Mesothelial cell of epicardium (in vitro differentiated cells): ENCODE measurements around the gene GIMAP8. TPM values are rescaled to one million over a fixed set of nuclear protein-coding genes. Genes with fewer than 3 reads are reported as not detected.

Experiments
- DNase-seq, 2 experiments: peaks; one replicate each; pipeline ENCODE4 v3.0.0; 2021; ENCODE audit warnings: low spot score in 2 of 2; ENCODE audit not compliant: unreplicated experiment in 2 of 2
- H3K27ac Mint-ChIP-seq: 2 replicates; pipeline ENCODE4 v1.8.0; 2021; ENCODE audit warnings: mixed read lengths
- H3K27me3 Mint-ChIP-seq: 2 replicates; pipeline ENCODE4 v1.8.0; 2021; ENCODE audit warnings: low read depth, mixed read lengths
- H3K36me3 Mint-ChIP-seq: 2 replicates; pipeline ENCODE4 v1.8.0; 2021; ENCODE audit warnings: mixed read lengths
- H3K4me1 Mint-ChIP-seq: 2 replicates; pipeline ENCODE4 v1.8.0; 2021; ENCODE audit warnings: mixed read lengths
- H3K4me3 Mint-ChIP-seq: 2 replicates; pipeline ENCODE4 v1.8.0; 2021; ENCODE audit warnings: mild to moderate bottlenecking, moderate library complexity, mixed read lengths
- H3K9me3 Mint-ChIP-seq: 2 replicates; pipeline ENCODE4 v1.8.0; 2021; ENCODE audit warnings: mixed read lengths
- total RNA-seq: library from RNA; stranded (reverse); gene quantifications from 3 replicates; pipeline ENCODE4 v1.2.1, GENCODE V29; 2021
- TF ChIP-seq, protein P1 (sequence below): fragments of 200-600 bp; sonication (generic); IDR thresholded peaks from one replicate; pipeline ENCODE4 v1.5.0; 2021; ENCODE audit warnings: antibody characterized with exemption; ENCODE audit not compliant: unreplicated experiment

GIMAP8 gene
- total RNA-seq, 1 donor from 2014 or later: not detected

DNA sequence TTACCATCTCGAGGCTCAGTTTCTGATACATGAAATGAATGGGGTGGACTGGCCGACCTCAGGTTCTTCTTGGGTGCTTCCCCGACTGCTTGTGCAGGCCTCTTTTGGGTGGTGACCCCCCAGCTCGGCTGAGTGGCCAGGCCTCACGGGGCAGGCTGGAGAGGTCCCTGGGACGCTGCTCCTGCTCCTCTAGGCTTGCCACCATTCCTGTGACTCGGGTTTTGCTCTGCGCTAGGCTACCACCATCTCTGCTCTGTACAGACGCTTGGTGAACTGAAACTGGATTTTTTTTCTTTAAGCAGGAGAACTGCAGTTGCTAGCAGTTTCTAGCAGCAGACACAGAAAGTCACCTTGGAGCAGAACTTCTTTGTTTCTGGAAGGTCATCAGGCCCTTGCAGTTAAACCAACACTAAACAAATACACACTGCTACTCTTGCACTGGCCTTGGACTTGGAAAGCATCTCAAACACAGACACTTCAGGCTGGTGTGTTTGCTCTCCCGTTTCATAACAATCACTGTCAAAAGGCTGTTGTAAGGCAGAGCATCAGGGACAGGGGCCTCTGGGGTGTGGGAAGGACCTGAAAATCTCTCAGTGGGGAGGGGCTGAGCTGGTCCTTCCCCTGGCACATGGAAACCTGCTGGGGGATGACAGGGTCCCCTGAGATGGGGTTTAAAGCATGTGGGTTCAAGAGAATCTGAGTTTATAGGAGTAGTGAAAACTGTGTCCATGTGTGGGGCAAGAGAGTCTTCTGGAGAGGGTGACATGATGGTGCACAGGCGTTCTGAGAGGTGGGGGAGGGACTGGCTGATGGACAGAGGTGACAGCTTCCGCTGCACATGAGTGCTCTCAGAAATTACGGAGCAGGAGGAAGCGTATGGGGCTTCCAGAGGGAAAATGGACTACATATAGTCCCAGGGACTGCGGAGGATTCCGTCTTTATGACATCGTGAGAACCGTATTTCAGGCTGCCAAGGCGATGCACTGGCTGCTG lies 35.0 kb upstream of the GIMAP8 start:
- no peak overlapping the region for H3K4me3 Mint-ChIP-seq
- DNase-seq: no peak
- no peaks in the 10 kb centered on the region for H3K9me3 Mint-ChIP-seq
- H3K4me1 Mint-ChIP-seq: peaks cover 3% of the 10 kb centered on the region
- TF ChIP-seq, protein P1, sequence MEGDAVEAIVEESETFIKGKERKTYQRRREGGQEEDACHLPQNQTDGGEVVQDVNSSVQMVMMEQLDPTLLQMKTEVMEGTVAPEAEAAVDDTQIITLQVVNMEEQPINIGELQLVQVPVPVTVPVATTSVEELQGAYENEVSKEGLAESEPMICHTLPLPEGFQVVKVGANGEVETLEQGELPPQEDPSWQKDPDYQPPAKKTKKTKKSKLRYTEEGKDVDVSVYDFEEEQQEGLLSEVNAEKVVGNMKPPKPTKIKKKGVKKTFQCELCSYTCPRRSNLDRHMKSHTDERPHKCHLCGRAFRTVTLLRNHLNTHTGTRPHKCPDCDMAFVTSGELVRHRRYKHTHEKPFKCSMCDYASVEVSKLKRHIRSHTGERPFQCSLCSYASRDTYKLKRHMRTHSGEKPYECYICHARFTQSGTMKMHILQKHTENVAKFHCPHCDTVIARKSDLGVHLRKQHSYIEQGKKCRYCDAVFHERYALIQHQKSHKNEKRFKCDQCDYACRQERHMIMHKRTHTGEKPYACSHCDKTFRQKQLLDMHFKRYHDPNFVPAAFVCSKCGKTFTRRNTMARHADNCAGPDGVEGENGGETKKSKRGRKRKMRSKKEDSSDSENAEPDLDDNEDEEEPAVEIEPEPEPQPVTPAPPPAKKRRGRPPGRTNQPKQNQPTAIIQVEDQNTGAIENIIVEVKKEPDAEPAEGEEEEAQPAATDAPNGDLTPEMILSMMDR: no peak
- H3K36me3 Mint-ChIP-seq: no peaks in the 10 kb centered on the region
- H3K27me3 Mint-ChIP-seq: peaks cover 3% of the 10 kb centered on the region
- no peak overlapping the region for H3K27ac Mint-ChIP-seq

DNA sequence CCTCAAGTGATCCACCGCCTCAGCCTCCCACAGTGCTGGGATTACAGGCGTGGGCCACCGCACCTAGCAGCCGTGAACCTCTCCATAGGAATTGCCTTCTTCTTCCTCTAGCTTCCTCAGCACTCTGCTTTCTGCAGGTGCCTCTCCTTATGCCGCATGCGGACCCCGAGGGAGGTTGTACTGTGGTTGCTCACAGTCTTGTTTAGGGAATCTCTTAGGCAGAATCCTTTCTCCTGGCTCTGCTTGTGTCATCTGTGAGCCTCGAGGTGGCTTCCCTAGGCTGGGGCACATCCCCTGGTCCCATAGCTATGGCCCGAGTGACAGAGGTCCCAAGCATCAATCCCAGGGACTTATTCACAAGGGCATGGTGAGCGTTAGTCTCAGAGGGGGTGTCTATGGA lies 33.2 kb upstream of the GIMAP8 start:
- H3K36me3 Mint-ChIP-seq: no peaks in the 10 kb centered on the region
- H3K27ac Mint-ChIP-seq: no peak overlapping the region
- H3K4me3 Mint-ChIP-seq: no peak overlapping the region
- H3K4me1 Mint-ChIP-seq: peaks cover 6% of the 10 kb centered on the region
- DNase-seq: no peak
- H3K9me3 Mint-ChIP-seq: no peaks in the 10 kb centered on the region
- H3K27me3 Mint-ChIP-seq: peaks cover 8% of the 10 kb centered on the region
- TF ChIP-seq, protein P1: no peak

DNA sequence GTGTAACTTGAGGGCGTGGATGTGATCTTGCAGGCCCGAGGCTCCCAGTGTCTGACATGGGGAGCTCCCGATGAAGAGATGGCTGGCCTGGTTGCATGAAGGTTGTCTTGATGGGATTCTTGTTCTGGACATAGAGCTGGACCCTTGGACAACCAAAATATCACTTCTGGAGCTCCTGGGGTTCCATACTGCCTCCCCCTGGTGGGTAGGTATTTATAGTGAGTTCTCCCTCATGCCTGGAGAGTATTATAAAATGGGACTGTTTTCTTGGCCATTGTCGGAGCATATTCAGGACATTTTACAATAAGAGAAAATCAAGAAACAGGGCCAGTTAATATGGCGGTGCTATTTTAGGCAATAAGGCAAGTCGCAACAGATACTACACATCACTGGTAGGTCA lies 32.6 kb upstream of the GIMAP8 start:
- TF ChIP-seq, protein P1: no peak
- Mint-ChIP-seq H3K27ac (no peak overlapping the region), H3K4me1 (peaks cover 6% of the 10 kb centered on the region), H3K4me3 (no peak overlapping the region), H3K36me3 (no peaks in the 10 kb centered on the region), H3K27me3 (peaks cover 8% of the 10 kb centered on the region), H3K9me3 (no peaks in the 10 kb centered on the region)
- no peak for DNase-seq

DNA sequence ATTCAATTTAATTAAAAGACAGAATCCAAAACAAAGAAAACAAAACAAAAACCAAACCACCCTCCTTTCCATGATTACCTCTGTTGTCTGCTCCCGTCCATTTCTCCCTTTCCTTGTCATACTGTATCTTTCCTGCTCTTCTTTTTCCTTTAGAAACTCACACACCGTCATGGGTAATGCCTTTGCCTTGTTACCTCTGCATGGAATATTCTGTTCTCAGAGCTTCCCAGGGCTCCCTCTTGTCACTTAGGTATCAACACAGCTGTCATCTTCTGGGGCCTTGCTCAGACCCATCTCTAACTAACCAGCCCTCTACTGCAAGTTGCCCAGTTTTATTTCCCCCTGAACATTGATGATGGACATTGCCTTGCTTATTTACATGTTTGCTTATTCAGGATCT lies 30.2 kb upstream of the GIMAP8 start:
- Mint-ChIP-seq H3K27me3 (peaks cover 8% of the 10 kb centered on the region), H3K9me3 (no peaks in the 10 kb centered on the region)
- TF ChIP-seq, protein P1: no peak

DNA sequence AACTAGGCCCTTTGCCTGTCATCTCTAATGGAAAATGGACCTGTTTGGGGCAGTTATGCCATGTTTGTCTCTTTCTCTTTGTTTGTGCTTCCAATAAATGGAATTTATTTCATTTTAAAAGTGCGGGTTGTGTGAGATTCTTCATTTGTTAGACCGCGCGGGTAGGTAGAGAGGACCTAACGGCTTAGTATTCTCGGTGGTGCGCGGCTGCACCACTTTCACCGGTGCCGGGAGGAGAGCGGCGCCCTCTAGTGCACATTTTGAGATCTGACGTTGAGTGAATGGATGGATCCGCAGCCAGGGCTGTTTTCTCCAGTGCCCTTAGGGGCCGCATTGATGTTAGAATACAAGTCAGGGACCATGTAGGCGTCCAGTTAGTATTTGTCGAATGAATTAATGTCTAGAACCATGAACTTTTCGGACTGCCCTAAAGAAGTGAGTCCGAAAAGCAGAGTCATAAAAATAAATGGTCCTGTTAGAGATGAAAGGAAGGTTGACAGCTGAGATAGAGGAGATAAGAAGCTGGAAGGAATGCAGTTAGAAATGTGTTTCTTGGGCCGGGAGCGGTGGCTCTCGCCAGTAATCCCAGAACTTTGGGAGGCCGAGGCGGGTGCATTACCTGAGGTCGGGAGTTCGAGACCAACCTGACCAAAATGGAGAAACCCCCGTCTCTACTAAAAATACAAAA lies 29.3 kb upstream of the GIMAP8 start:
- DNase-seq: peak; percentile 63 to 88
- no peaks in the 10 kb centered on the region for H3K36me3 Mint-ChIP-seq
- H3K4me3 Mint-ChIP-seq: no peak overlapping the region
- TF ChIP-seq, protein P1: peak; percentile 78
- H3K4me1 Mint-ChIP-seq: peaks cover 5% of the 10 kb centered on the region
- no peaks in the 10 kb centered on the region for H3K9me3 Mint-ChIP-seq
- no peak overlapping the region for H3K27ac Mint-ChIP-seq
- H3K27me3 Mint-ChIP-seq: peaks cover 8% of the 10 kb centered on the region

More for the DNA sequence above, 30.2 kb upstream of the GIMAP8 start:
- no peak for DNase-seq
- Mint-ChIP-seq H3K4me1 (peaks cover 6% of the 10 kb centered on the region), H3K36me3 (no peaks in the 10 kb centered on the region), H3K4me3 (no peak overlapping the region), H3K27ac (no peak overlapping the region)
